NCI-H82 treated with DMSO at 0.1 percent for 48 hours (cell line): ENCODE results near the gene GPR137C.
"Not testable (repeated sequence)": the region's sequence is repeated elsewhere in the genome, so short reads cannot be mapped to it uniquely, and the experiment has no call there.

Experiments
- DNase-seq: peaks from one replicate; lab custom pipeline; 2025; ENCODE audit not compliant: unreplicated experiment; lab: John Stamatoyannopoulos, UW

The GPR137C gene

DNA sequence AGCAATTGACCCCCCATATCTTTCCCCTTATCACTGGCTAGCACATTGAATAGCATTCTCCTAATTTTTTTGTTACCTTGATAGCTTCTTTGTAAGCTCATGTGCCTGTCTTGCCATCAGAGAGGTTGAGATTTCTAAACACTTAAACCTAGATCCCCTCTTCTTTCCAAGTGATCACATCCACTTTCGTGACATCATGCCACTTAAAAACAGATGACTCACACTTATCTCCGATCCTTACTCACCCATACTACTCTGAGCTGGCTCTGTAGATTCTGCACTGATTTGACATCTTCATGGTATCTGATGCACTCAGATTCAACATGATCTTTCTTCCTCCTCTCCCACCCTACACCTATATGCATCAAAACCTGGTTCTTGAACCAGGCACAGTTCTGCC, 10.5 kb downstream of the GPR137C start:
- DNase-seq = no peak

DNA sequence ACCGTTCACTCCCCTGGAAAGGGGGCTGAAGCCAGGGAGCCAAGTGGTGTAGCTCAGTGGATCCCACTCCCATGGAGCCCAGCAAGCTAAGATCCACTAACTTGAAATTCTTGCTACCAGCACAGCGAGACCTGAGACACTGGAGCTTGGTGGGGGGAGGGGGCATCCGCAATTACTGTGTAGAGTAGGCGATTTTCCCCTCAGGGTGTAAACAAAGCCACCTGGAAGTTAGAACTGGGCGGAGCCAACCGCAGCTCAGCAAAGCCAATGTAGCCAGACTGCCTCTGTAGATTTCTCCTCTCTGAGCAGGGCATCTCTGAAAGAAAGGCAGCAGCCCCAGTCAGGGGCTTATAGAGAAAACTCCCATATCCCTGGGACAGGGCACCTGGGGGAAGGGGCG, 15.8 kb downstream of the GPR137C start:
- not testable (repeated sequence) for DNase-seq

DNA sequence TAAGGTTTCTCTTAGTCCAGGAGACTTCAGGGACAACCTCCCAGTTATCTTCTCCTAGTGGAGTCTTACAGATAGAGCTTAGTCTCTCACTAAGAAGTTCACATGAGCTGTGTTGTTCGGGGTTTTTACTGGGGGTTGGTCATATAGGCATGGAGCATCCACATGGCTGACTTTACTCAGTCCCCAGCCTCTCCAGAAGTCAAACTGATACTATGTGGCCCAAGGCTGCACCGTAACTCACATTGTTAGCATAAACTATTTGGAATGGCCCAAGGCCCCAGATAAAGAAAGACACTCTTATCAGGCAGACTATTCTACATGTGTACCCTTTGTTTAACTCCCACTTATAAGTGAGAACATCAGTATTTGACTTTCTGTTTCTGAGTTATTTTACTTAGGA, 23.2 kb downstream of the GPR137C start:
- no peak for DNase-seq

DNA sequence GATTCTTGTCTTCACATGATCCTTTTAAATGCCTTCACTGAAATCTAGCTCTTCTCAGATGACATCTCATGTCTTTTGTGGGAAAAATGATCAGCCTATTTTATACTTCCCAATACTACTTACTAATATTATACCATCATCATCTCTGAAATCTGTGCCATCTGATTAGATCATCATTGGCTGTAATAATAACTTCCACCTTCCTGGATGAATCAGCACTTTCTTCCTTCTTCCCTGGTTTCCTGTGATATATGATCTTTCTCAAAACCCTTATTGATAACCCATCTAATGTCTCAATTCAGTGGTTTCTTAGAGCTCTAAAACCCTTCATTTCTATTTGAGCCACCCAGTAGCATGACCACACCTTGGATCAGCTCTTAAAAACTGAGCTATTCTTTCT, 30.9 kb downstream of the GPR137C start:
- no peak for DNase-seq

DNA sequence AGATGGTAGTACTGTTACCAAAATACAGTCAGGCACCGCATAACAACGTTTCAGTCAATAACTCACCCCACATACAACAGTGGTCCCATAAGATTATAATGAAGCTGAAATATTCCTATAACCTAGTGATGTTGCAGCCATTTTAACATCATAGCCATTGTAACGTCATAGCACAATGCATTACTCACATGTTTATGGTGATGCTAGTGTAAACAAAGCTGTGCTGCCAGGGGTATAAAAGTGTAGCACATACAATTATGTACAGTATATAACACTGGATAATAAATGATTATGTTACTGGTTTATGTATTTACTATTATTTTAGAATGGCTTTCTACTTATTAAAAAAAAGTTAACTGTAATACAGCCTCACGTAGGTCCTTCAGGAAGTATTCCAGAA, 37.0 kb downstream of the GPR137C start:
- no peak for DNase-seq

DNA sequence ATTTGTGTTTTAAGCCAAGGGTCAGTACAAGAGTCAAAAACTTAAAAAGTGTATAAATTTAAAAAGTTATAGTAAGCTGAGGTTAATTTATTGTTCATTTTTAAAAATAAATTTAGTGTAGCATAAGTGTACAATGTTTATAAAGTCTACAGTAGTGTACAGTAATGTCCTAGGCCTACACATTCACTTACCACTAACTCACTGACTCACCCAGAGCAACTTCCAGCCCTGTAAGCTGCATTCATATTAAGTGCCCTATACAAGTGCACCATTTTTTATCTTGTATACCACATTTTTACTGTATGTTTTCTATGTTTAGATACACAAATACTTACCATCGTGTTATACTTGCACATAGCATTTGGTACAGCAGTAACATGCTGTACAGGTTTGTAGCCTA, 37.7 kb downstream of the GPR137C start:
- DNase-seq = no peak

DNA sequence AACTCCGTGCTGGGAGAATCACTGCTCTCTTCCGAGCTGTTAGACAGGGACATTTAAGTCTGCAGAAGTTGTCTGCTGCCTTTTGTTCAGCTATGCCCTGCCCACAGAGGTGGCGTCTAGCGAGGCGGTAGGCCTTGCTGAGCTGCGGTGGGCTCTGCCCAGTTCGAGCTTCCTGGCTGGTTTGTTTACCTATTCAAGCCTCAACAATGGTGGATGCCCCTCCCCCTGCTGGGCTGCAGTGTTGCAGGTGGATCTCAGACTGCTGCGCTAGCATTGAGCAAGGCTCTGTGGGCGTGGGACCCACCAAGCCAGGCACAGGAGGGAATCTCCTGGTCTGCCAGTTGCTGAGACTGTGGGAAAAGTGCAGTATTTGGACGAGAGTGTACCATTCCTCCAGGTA, 43.7 kb downstream of the GPR137C start:
- DNase-seq = no peak

DNA sequence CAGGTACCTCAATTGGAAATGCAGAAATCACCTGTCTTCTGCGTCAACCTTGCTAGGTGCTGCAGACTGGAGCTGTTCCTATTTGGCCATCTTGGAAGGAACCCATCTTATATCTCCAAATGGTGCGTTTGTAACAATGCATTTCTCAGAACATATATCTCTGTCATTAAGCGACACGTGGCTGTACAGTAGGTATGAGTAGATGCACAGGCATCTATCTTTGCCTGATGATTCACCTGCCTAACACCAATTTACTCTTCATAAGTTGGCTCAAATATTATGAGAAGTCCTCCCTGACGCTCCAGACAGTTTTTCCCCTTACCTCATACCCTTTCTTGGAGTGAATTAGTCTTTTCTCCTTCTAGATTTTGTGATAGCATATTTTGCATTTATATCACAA, 44.2 kb downstream of the GPR137C start:
- no peak for DNase-seq

DNA sequence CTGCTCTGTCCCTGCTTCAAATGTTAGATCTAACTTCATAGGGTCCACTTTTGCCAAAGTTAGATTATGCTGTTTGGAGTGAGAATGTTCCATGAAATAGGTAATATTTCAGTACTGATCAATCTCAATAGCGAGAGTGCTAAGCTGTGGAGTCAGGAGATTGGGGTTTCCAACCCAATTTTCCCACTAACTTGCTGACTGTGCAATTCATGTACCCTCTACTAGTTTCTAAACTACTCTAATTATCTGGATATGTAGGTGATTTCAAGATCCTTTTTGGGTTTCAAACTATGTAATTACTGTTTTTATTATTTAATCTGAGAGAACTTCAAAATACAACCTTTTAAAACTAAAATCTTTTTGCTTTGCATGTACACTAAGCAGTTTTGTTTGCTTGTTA, 45.9 kb downstream of the GPR137C start:
- DNase-seq = no peak

DNA sequence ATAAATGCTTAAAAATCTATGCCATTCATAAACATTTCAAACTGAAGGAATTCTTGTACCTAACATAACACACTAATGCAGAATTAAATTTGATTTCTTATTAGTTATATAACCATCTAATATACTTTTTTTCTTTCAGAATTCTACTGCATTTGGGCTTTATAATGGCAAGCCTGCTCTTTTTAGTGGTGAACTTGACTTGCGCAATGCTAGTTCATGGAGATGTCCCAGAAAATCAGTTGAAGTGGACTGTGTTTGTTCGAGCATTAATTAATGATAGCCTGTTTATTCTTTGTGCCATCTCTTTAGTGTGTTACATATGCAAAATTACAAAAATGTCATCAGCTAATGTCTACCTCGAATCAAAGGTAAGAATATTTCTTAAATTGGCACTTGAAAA, 47.3 kb downstream of the GPR137C start:
- DNase-seq = no peak

DNA sequence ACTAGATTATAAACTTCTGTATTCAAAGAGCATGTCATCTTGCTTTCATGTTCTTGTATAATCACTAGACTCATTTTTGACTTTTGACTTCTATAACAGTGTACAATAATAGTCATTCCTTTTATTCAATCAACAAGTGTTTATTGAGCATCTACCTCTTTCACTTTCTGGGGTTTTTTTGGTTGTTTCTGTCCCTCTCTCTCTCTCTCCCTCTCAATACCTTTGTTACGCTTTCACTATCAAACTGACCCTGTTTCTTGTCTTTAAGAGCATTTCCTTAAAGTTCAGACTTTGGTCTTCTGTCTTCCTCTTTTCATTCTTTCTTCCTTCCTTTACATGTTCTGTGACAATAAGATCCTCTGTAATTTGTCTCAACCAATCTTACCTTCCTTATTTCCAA, 49.5 kb downstream of the GPR137C start:
- DNase-seq = no peak

DNA sequence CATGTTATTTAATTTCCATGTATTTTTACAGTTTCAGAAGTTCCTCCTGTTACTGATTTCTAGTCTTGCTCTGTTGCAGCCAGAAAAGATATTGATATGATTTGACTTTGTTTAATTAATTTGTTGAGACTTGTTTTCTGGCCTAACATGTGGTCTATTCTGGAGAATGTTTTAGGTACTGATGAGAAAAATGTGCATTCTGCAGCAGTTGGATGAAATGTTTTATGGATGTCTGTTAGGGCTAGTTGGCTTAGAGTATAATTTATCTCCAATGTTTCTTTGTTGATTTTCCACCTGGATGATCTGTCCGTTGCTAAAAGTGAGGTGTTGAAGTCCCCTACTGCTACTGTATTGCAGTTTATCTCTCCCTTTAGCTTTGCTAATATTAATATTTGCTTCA, 54.4 kb downstream of the GPR137C start:
- no peak for DNase-seq

DNA sequence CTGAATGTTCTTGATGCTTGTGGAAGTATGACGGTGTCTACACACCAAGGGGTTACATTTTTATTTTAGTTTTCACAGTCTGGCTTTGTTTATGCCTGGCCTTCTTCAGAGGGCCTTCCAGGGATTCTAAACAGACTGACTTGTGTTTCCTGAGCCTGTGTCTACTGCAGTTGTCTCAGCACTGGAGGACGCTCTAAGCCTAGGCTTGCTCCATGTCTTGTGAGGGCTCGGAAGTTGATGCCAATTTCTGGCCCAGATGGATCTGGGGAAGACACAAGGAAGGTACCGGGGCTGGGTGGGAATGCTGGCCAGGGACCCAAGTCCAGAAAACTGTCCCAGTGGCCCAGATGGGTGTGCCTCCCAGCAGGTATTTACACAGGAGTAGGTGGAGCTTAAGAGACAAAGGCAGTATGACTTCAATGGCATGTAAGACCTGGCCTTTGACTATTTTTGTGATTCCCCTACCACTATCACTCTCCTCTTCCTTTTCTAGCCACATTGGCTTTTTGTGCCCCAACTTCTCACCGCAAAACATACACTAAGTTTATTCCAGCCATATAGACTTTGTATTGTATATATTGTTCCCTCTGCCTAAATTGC, 56.9 kb downstream of the GPR137C start:
- no peak for DNase-seq

DNA sequence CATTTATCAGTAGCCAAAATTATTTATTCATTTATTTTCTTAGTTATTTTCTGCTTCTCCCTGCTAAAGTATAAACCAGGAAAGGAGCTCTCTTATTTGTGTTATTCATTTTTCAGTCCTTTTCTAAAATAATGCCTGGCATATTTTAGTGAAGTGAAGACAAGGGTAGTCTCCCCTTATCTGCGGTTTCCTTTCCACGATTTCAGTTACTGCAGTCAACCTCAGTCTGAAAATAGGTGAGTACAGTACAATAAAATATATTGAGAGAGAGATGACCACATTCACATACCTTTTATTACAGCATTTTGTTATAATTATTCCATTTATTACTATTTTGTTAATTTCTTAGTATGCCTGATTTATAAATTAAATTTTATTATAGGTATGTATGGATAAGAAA, 57.6 kb downstream of the GPR137C start:
- no peak for DNase-seq

DNA sequence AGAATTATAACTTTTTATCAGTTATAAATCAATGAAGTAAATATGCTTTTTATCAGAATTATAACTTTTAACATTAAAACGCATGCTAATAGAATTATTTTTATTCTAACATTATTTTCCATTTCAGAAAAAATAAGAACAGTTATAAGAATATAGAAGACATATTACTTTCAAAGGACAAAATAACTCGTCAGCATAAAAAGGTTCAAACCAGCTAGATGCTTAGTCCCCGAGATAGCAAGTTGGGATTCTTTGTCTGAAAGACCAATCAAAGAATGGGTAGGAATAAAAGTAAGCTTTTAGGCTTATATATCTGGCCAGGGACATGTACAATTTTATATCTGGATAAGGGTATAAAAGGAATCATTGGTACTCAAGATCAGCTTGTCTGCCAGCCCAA, 66.0 kb downstream of the GPR137C start:
- no peak for DNase-seq

DNA sequence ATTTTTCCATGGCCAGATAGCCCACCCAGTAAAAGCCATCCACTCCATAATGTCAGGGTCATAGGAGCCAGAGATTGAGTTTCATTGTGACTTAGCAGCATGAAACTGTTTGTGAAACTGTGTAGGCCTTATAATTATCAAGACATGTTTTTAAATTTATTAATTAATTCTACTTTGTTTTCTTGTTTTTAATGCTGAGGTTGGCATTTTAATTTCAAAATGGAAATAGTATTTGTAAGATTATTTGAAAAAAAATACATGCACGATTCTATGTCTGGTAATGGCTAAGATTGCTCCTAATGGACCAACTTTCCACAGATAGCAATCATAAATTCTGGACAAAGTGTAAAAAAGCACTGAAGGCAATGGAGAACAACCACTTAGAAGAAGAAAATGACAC, 67.1 kb downstream of the GPR137C start:
- no peak for DNase-seq

DNA sequence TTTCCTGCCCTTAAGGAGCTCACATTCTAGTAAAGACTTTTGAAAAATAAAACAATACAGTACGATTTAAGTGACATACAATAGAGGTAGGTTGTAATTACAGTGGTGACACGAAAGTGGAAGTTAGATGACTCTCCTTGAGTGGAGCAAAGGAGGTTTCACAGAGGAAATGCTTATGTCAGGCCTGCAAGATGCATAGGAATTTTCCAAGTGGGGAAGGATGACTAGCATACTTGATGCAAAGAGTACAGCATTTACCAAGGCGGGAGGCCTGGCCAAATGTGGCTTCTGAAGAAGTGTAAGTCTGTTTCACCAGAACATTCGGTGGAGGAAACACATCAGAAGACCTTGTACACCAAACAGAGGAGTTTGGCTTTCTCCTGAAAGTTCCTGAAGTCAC, 87.5 kb downstream of the GPR137C start:
- no peak for DNase-seq

DNA sequence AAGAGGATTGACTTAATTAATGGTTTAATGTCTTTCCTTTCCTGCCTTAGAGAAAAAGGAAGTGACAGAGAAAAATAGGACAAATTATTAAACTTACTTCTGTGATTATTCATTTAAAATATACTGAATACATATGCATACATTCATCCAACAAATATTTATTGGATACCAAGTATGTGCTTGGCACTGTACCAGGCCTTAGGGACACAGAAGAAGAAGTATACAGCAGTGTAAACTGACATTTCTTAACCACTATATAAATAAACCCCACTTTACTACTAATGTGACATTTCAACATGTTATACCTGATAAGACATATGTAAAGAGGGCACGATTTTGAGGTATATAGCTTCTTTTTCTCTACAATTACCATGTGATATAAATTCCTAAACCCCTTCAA, 89.1 kb downstream of the GPR137C start:
- DNase-seq = no peak

DNA sequence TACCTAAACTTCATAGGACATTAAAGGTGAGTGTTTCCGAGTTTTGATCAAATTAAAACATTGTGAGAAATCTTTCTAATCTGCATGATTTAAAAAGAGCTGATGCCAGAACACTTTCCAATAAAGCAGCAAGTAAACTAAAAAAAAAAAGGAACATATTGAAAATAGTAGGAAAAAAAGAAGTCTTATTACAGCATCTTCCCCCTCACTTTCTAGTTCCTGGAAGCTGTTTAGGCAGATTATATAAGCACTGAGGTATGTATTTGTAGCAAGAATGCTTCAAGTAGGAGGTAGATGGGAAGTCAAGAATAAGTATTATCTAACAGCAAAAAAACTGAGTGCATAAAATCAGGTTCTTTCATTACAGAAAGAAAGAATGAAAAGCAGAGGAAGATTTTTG, 96.9 kb downstream of the GPR137C start:
- DNase-seq = no peak

DNA sequence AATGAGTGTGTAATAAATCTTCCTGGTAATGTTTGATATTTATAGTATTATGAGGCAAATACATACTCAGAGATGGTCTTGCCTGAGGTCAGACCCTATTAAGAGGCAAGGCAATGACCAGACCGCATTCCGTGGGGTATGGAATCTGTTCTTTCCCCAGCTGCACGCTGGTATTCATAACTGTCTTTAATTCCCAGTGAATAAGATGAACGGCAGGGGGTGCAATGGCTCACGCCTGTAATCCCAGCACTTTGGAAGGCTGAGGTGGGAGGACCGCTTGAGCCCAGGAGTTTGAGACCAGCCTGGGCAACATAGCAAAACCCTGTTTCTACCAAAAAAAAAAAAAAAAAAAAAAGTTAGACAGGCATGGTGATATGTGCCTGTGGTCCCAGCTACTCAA, 98.1 kb downstream of the GPR137C start:
- DNase-seq = no peak

DNA sequence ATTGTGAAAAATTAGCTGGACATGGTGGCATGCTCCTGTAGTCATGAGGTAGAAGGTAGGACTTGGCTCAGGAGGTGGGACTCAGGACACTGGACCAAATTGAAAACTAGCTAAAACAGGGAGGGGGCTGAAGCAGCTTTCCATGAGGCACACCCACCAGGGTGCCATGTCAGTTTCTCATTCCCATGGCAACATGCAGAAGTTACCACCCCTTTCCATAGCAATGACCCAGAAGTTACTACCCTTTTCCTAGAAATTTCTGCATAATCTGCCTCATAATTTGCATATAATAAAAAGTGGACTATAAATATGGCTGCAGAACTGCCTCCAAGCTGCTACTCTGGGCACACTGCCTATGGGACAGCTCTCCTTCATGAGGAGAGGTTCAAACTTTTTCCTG, 104.3 kb downstream of the GPR137C start:
- DNase-seq = no peak

DNA sequence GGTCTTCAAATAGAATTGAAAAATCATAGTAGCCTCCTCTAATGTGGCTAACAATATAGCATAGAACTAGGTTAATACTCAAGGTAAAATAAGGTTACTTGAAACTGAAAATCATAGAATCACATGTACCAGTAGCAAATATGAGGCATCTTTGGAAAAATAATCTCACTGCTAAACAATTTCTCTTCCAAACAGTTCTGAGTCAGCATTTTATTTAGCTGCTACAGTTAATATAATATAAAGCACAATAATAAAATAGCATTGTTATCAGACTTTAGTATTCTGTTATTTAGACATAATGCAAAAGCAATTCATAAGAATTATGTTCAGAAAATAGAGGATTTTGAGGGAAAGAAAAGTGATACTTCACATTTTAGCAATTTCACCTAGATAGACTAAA, 107.7 kb downstream of the GPR137C start:
- DNase-seq = no peak

DNA sequence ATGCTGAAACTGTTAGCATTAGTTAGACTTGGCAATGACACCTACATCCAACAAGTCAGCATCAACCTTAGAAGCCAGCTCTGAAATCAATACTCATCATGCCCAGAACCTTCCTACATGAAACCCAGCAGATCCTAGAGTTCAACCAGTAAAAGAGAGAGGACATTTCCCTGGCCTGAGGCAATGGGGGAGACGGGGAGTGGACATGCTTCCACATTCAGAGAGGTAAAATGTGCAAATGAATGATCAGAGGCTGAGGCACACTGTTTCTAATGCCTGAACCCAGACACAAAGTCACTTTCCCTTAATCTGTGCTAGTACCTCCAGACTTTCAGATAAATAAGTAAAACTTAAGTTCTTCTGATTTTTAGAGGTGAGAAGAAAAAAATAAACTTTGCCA, 108.2 kb downstream of the GPR137C start:
- DNase-seq = no peak

DNA sequence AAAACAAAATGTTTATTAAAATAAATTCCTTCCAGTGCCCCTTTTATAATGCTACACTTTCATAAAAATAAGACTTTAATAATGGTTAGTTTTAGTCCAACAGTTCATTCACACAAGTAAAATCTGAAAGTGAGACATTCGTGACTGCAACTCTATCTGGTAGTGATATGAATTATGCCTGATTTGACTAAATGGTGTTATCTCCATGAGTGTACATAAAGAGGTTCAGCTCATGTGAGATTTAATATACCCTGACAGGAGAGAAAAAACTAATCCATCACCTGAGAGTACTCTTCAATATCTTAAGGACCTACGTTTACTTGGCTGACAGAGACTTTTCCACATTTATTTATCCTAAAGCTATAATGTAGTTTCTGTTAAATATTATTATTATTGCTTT, 108.7 kb downstream of the GPR137C start:
- DNase-seq = no peak
